Measurements from ENCODE around the gene SLC15A2. TPM values are rescaled to one million over a fixed set of nuclear protein-coding genes. Genes with fewer than 3 reads are reported as not detected.

Gene SLC15A2
- polyA plus RNA-seq, 4 donors: 0.34 to 2.6 (median 0.83) TPM

DNA sequence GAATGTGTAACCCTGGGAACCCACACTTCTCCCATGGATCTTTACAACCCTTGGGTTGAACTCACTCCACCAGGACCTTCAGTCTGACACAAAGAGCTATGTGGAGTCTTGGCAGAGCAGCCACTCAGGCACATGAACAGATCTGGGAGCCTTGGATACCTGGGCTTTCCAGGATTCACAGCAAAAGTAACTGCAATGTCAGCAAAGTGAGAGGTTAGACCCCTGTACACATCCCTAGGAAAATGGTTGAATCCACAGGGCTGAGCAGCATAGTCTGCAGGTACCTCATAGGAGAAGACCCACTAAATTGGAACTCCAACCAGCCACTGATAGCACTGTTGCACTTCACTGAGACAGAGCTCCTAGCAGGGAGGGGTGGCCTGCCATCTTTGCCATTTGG lies 68.2 kb downstream of the SLC15A2 start:
- H3K4me3 ChIP-seq (ENCODE audit: low read depth in 1 of 3, low read length in 3 of 3): no peak overlapping the region
- H3K9me3 ChIP-seq (ENCODE audit: control insufficient read depth in 2 of 2, insufficient read depth in 1 of 2, low read depth in 1 of 2, low read length in 1 of 2): peaks cover 0 to 2% of the 10 kb centered on the region in 2 donors
- no peaks in the 10 kb centered on the region for H3K36me3 ChIP-seq (ENCODE audit: control insufficient read depth in 3 of 3, insufficient read depth in 2 of 3, low read depth in 1 of 3, low read length in 3 of 3)
- H3K27ac ChIP-seq (ENCODE audit: low read depth in 1 of 3, low read length in 2 of 3): no peak overlapping the region
- no peak for FAIRE-seq
- H3K27me3 ChIP-seq (ENCODE audit: control insufficient read depth in 3 of 3, insufficient read depth in 3 of 3, low read length in 3 of 3): no peaks in the 10 kb centered on the region
- H3K4me1 ChIP-seq (ENCODE audit: control insufficient read depth in 3 of 3, insufficient read depth in 2 of 3, low read depth in 1 of 3, low read length in 2 of 3): no peaks in the 10 kb centered on the region
- no peak for DNase-seq

DNA sequence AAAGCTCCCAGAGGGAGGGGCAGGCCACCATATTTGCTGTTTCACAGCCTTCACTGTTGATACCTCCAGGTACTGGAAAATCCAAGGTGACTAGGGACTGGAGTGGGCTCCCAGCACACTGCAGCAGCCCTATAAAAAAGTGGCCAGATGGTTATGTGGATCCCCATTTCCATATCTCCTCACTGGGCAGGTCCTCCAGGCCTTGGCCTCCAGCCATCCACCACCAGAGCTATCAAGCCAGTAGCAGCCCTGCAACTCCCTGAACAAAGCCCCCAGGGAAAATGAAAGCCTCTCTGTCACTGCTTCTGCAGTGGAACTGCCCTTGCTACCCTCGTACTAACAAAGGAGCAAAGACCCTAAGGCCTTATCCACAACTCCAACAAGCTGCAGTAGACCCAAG lies 69.4 kb downstream of the SLC15A2 start:
- FAIRE-seq (no peak), DNase-seq (no peak)
- no peaks in the 10 kb centered on the region for H3K4me1 ChIP-seq (ENCODE audit: control insufficient read depth in 3 of 3, insufficient read depth in 2 of 3, low read depth in 1 of 3, low read length in 2 of 3)
- peaks cover 0 to 2% of the 10 kb centered on the region in 2 donors for H3K9me3 ChIP-seq (ENCODE audit: control insufficient read depth in 2 of 2, insufficient read depth in 1 of 2, low read depth in 1 of 2, low read length in 1 of 2)
- H3K4me3 ChIP-seq (ENCODE audit: low read depth in 1 of 3, low read length in 3 of 3): no peak overlapping the region
- WGBS, 3 donors: 73 to 85% (median 80%) methylated on average over 1 of the region's 1 CpG
- H3K27ac ChIP-seq (ENCODE audit: low read depth in 1 of 3, low read length in 2 of 3): no peak overlapping the region
- H3K36me3 ChIP-seq (ENCODE audit: control insufficient read depth in 3 of 3, insufficient read depth in 2 of 3, low read depth in 1 of 3, low read length in 3 of 3): no peaks in the 10 kb centered on the region
- no peaks in the 10 kb centered on the region for H3K27me3 ChIP-seq (ENCODE audit: control insufficient read depth in 3 of 3, insufficient read depth in 3 of 3, low read length in 3 of 3)

GRCh38 chr3:121969631-121970030 lies 75.4 kb downstream of the SLC15A2 start:
- no peaks in the 10 kb centered on the region for H3K9me3 ChIP-seq (ENCODE audit: control insufficient read depth in 2 of 2, insufficient read depth in 1 of 2, low read depth in 1 of 2, low read length in 1 of 2)
- no peaks in the 10 kb centered on the region for H3K4me1 ChIP-seq (ENCODE audit: control insufficient read depth in 3 of 3, insufficient read depth in 2 of 3, low read depth in 1 of 3, low read length in 2 of 3)
- H3K27me3 ChIP-seq (ENCODE audit: control insufficient read depth in 3 of 3, insufficient read depth in 3 of 3, low read length in 3 of 3): no peaks in the 10 kb centered on the region
- 77 to 86% (median 80%) methylated on average over 2 of the region's 2 CpGs for WGBS, 3 donors
- H3K27ac ChIP-seq (ENCODE audit: low read depth in 1 of 3, low read length in 2 of 3): no peak overlapping the region
- H3K4me3 ChIP-seq (ENCODE audit: low read depth in 1 of 3, low read length in 3 of 3): no peak overlapping the region
- no peak for DNase-seq
- H3K36me3 ChIP-seq (ENCODE audit: control insufficient read depth in 3 of 3, insufficient read depth in 2 of 3, low read depth in 1 of 3, low read length in 3 of 3): no peaks in the 10 kb centered on the region
- no peak for FAIRE-seq

DNA sequence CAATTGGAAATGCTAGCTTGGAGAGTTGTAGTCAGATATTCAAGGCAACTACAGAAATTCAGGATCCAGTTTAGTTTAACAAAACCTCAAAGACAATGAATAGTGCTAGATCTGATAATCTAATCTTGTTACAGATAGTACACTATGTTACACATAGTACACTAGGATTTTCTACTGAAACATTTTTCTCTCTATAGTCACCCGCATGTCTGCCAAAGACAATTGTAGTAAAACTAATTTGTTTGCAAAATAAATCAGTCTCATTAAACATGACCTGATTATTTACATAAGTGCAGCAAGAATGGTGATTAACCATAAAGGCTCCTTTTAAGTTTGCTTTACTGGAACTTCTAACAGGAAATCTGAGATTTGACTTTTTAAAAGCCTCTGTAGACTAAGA lies 75.8 kb downstream of the SLC15A2 start:
- no peaks in the 10 kb centered on the region for H3K36me3 ChIP-seq (ENCODE audit: control insufficient read depth in 3 of 3, insufficient read depth in 2 of 3, low read depth in 1 of 3, low read length in 3 of 3)
- no peak overlapping the region for H3K4me3 ChIP-seq (ENCODE audit: low read depth in 1 of 3, low read length in 3 of 3)
- H3K27ac ChIP-seq (ENCODE audit: low read depth in 1 of 3, low read length in 2 of 3): no peak overlapping the region
- no peaks in the 10 kb centered on the region for H3K4me1 ChIP-seq (ENCODE audit: control insufficient read depth in 3 of 3, insufficient read depth in 2 of 3, low read depth in 1 of 3, low read length in 2 of 3)
- no peak for DNase-seq
- H3K9me3 ChIP-seq (ENCODE audit: control insufficient read depth in 2 of 2, insufficient read depth in 1 of 2, low read depth in 1 of 2, low read length in 1 of 2): peaks cover 0 to 3% of the 10 kb centered on the region in 2 donors
- H3K27me3 ChIP-seq (ENCODE audit: control insufficient read depth in 3 of 3, insufficient read depth in 3 of 3, low read length in 3 of 3): no peaks in the 10 kb centered on the region
- WGBS, 3 donors: 77 to 83% (median 81%) methylated on average over 1 of the region's 1 CpG
- FAIRE-seq: no peak

DNA sequence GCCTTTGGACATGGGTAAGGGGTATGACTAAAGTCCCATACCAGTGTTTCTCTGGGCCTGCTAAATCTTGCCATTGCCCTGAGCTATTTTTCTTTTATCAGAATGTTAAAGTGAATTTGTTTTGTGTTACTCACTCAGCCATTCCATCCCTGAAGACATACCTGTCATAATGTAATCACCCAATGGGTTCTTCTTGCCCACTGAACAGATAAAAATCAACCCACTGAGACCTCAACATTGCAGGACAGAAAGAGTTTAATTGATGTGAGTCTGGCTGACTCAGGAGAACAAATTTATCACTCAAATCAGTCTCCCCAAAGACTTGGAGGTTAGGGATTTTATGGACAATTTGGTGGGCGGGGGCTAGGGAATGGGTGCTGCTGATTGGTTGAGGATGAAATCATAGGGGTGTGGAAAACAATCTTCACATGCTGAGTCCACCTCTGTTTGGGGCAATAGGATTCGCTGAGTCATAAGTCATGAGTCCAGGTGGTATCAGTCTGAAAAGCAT lies 80.5 kb downstream of the SLC15A2 start:
- Histone ChIP-seq H3K9me3 (ENCODE audit: control insufficient read depth in 2 of 2, insufficient read depth in 1 of 2, low read depth in 1 of 2, low read length in 1 of 2) (peaks cover 0 to 6% of the 10 kb centered on the region in 2 donors), H3K4me1 (ENCODE audit: control insufficient read depth in 3 of 3, insufficient read depth in 2 of 3, low read depth in 1 of 3, low read length in 2 of 3) (peaks cover 0 to 4% (median 0%) of the 10 kb centered on the region in 3 donors), H3K27me3 (ENCODE audit: control insufficient read depth in 3 of 3, insufficient read depth in 3 of 3, low read length in 3 of 3) (no peaks in the 10 kb centered on the region), H3K36me3 (ENCODE audit: control insufficient read depth in 3 of 3, insufficient read depth in 2 of 3, low read depth in 1 of 3, low read length in 3 of 3) (no peaks in the 10 kb centered on the region), H3K27ac (ENCODE audit: low read depth in 1 of 3, low read length in 2 of 3) (no peak overlapping the region), H3K4me3 (ENCODE audit: low read depth in 1 of 3, low read length in 3 of 3) (no peak overlapping the region)
- WGBS, 3 donors: 87 to 96% (median 91%) methylated on average over 2 of the region's 2 CpGs
- no peak for DNase-seq
- no peak for FAIRE-seq

DNA sequence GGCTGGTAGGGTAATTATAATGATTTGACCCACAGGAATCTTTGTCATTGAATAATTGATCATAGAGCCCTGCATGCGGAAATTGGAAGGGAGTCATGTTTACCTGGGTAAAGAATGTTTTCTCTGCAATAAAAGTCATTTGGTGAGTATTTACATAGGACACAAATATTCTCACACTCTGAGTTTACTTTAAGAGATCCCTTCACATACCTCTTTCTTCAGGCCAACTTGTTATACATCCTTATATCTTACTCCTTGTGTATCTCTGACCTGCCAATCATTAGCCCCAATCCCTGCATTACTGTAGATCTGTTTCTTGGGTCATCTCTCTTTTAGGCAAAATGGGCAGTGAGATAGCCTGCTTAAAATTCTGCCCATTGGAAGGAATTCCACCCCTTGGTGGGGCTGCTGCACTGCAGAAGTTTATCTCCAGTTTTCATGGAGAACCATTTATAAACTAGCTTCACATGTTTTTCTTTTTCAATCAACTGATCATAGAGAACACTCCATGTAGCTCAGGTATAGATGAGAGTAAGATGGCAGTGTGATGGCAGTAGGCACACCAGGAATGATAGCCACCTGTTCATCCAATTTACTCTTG lies 81.6 kb downstream of the SLC15A2 start:
- Histone ChIP-seq H3K9me3 (ENCODE audit: control insufficient read depth in 2 of 2, insufficient read depth in 1 of 2, low read depth in 1 of 2, low read length in 1 of 2) (peaks cover 0 to 6% of the 10 kb centered on the region in 2 donors), H3K4me3 (ENCODE audit: low read depth in 1 of 3, low read length in 3 of 3) (no peak overlapping the region), H3K36me3 (ENCODE audit: control insufficient read depth in 3 of 3, insufficient read depth in 2 of 3, low read depth in 1 of 3, low read length in 3 of 3) (no peaks in the 10 kb centered on the region), H3K27ac (ENCODE audit: low read depth in 1 of 3, low read length in 2 of 3) (no peak overlapping the region), H3K4me1 (ENCODE audit: control insufficient read depth in 3 of 3, insufficient read depth in 2 of 3, low read depth in 1 of 3, low read length in 2 of 3) (peaks cover 0 to 4% (median 0%) of the 10 kb centered on the region in 3 donors), H3K27me3 (ENCODE audit: control insufficient read depth in 3 of 3, insufficient read depth in 3 of 3, low read length in 3 of 3) (no peaks in the 10 kb centered on the region)
- FAIRE-seq (no peak), DNase-seq (no peak)
- WGBS, 3 donors: 88 to 96% (median 88%) methylated on average over 1 of the region's 1 CpG

- Histone ChIP-seq H3K4me1 (ENCODE audit: control insufficient read depth in 3 of 3, insufficient read depth in 2 of 3, low read depth in 1 of 3, low read length in 2 of 3) (peaks cover 0 to 4% (median 0%) of the 10 kb centered on the region in 3 donors), H3K4me3 (ENCODE audit: low read depth in 1 of 3, low read length in 3 of 3) (no peak overlapping the region), H3K36me3 (ENCODE audit: control insufficient read depth in 3 of 3, insufficient read depth in 2 of 3, low read depth in 1 of 3, low read length in 3 of 3) (no peaks in the 10 kb centered on the region), H3K27ac (ENCODE audit: low read depth in 1 of 3, low read length in 2 of 3) (no peak overlapping the region), H3K9me3 (ENCODE audit: control insufficient read depth in 2 of 2, insufficient read depth in 1 of 2, low read depth in 1 of 2, low read length in 1 of 2) (peaks cover 0 to 6% of the 10 kb centered on the region in 2 donors), H3K27me3 (ENCODE audit: control insufficient read depth in 3 of 3, insufficient read depth in 3 of 3, low read length in 3 of 3) (no peaks in the 10 kb centered on the region)
- no peak for FAIRE-seq
- no peak for DNase-seq
- whole genome bisulfite sequencing, 3 donors: 80 to 93% (median 92%) methylated on average over 1 of the region's 1 CpG
Observed at GRCh38 chr3:121976727-121977126, 82.5 kb downstream of the SLC15A2 start.

- FAIRE-seq: no peak
- no peak for DNase-seq
- Histone ChIP-seq H3K36me3 (ENCODE audit: control insufficient read depth in 3 of 3, insufficient read depth in 2 of 3, low read depth in 1 of 3, low read length in 3 of 3) (no peaks in the 10 kb centered on the region), H3K4me1 (ENCODE audit: control insufficient read depth in 3 of 3, insufficient read depth in 2 of 3, low read depth in 1 of 3, low read length in 2 of 3) (peaks cover 0 to 4% (median 0%) of the 10 kb centered on the region in 3 donors), H3K9me3 (ENCODE audit: control insufficient read depth in 2 of 2, insufficient read depth in 1 of 2, low read depth in 1 of 2, low read length in 1 of 2) (peaks cover 0 to 12% of the 10 kb centered on the region in 2 donors), H3K4me3 (ENCODE audit: low read depth in 1 of 3, low read length in 3 of 3) (no peak overlapping the region), H3K27me3 (ENCODE audit: control insufficient read depth in 3 of 3, insufficient read depth in 3 of 3, low read length in 3 of 3) (no peaks in the 10 kb centered on the region), H3K27ac (ENCODE audit: low read depth in 1 of 3, low read length in 2 of 3) (no peak overlapping the region)
- WGBS, 3 donors: 69 to 93% (median 89%) methylated on average over 2 of the region's 2 CpGs
Observed at GRCh38 chr3:121979246-121979645, 85.0 kb downstream of the SLC15A2 start.
